ENCODE results near the gene KRT17.

GRCh38 chr17:41663451-41664171 lies 39.2 kb upstream of the KRT17 start:
- TF ChIP-seq POLR2A (IDR thresholded peaks at IDR 0.05; ENCODE audit: low read length) (no peak), GATA1 (IDR thresholded peaks at IDR 0.05; ENCODE audit: low read depth, low read length) (no peak)

All from erythroblast (primary cell).